ENCODE results near the gene STAC. TPM values are rescaled to one million over a fixed set of nuclear protein-coding genes. Genes with fewer than 3 reads are reported as not detected.

Gene STAC
- total and polyA plus RNA-seq, 10 of the 15 experiments (the other 5 are each of a cell fraction or from before 2014, with no cell fraction given), result 0.07 TPM; not detected in 9

GRCh38 chr3:36434687-36435426 lies 54.6 kb downstream of the STAC start:
- FAIRE-seq (no peak), DNase-seq (ENCODE audit: low read depth, low spot score) (no peak), ATAC-seq (no peak)
- ChIA-PET CTCF (no interaction called here), SMC1A (ENCODE audit: uncharacterized antibody, unreplicated experiment) (no interaction called here), RAD21 (ENCODE audit: unreplicated experiment) (no interaction called here), POLR2A (no interaction called here)
- H3K27me3 ChIP-seq (replicated peaks in 1 of 2; ENCODE audit: control insufficient read depth in 2 of 2, insufficient read depth in 2 of 2, low read length in 1 of 2), result no peaks in the 10 kb centered on the region
- BruUV-seq (replicated peaks), result no TSS peak
- WGBS (ENCODE audit: insufficient coverage, insufficient replicate concordance, low lambda C conversion rate, missing lambda C conversion rate), result 28% methylated on average over 2 of the region's 2 CpGs
- intact Hi-C loops (cut with micrococcal nuclease; ENCODE audit: unreplicated experiment), result no loop called here
- H3K79me2 ChIP-seq (ENCODE audit: control insufficient read depth, insufficient read depth, low read length), result no peaks in the 10 kb centered on the region
- no peak overlapping the region for H3K27ac ChIP-seq (ENCODE audit: control insufficient read depth, insufficient read depth)
- H3K4me3 ChIP-seq, result no peak overlapping the region
- H3K9me3 ChIP-seq (replicated peaks; ENCODE audit: control insufficient read depth, insufficient read depth, low read length), result no peaks in the 10 kb centered on the region
- H4K20me1 ChIP-seq (ENCODE audit: control insufficient read depth, insufficient read depth), result no peaks in the 10 kb centered on the region
- no peak overlapping the region for H3K9ac ChIP-seq (ENCODE audit: control insufficient read depth, insufficient read depth, low read length)
- no peak for TF ChIP-seq WRNIP1 (IDR thresholded peaks at IDR 0.05; ENCODE audit: borderline replicate concordance, low read depth, low read length)
- TF ChIP-seq ELK1 (IDR thresholded peaks at IDR 0.05; ENCODE audit: low read depth, low read length), result no peak
- no peak for TF ChIP-seq MTA3 (IDR thresholded peaks at IDR 0.05; ENCODE audit: borderline replicate concordance, low read length)
- TF ChIP-seq BACH1 (IDR thresholded peaks at IDR 0.05; ENCODE audit: borderline replicate concordance), result no peak
- no peak for TF ChIP-seq EP300 (IDR thresholded peaks at IDR 0.05; ENCODE audit: borderline replicate concordance in 1 of 2, control insufficient read depth in 1 of 2, low read depth in 2 of 2, low read length in 2 of 2)
- TF ChIP-seq CHD4 (IDR thresholded peaks at IDR 0.05), result no peak
- TF ChIP-seq EGR1 (IDR thresholded peaks at IDR 0.05; ENCODE audit: borderline replicate concordance in 1 of 2, low read depth in 2 of 2, low read length in 2 of 2), result no peak
- in situ Hi-C loops (cut with MboI), result no loop called here
- no peaks in the 10 kb centered on the region for H3K36me3 ChIP-seq (ENCODE audit: control insufficient read depth in 2 of 2, insufficient read depth in 2 of 2, low read length in 1 of 2)
- H3K4me1 ChIP-seq (ENCODE audit: control insufficient read depth, insufficient read depth, low read length), result no peaks in the 10 kb centered on the region
- no peak overlapping the region for H2AFZ ChIP-seq (ENCODE audit: control insufficient read depth, low read depth, low read length)
- no peak overlapping the region for H3K4me2 ChIP-seq (ENCODE audit: control insufficient read depth, insufficient read depth)
